Stomach (tissue), 9 donors: Measurements from ENCODE around the gene GNG7. TPM values are rescaled to one million over a fixed set of nuclear protein-coding genes. Genes with fewer than 3 reads are reported as not detected.
"Not testable (repeated sequence)": the region's sequence is repeated elsewhere in the genome, so short reads cannot be mapped to it uniquely, and the experiment has no call there.

ENCODE experiments used
- DNase-seq, 2 donors: peaks; one replicate each; pipeline versions ENCODE4 v3.0.0 to v3.0.0-alpha.2; 2013 to 2019
- H3K27ac ChIP-seq, 5 donors: fragments of 200-600 bp in 4 of 5; sonication (generic) in 4 of 5; one replicate each; pipeline ENCODE4 v1.5.1; 2013 to 2019; ENCODE audit warnings: mild to moderate bottlenecking in 1 of 5, moderate library complexity in 1 of 5
- H3K27me3 ChIP-seq, 3 donors: fragments of 200-600 bp; sonication (generic); one replicate each; pipeline ENCODE4 v1.5.1; 2017 to 2019; ENCODE audit warnings: mixed run types in 1 of 3
- H3K36me3 ChIP-seq, 4 donors: fragments of 200-600 bp; sonication (generic); 1 replicate in 3 of 4; 2 replicates in 1 of 4; pipeline ENCODE4 v1.5.1; 2016 to 2019
- H3K4me1 ChIP-seq, 4 donors: fragments of 200-600 bp; sonication (generic); one replicate each; pipeline ENCODE4 v1.5.1; 2016 to 2019
- H3K4me3 ChIP-seq, 4 donors: fragments of 200-600 bp; sonication (generic) in 3 of 4; one replicate each; pipeline ENCODE4 v1.5.1; 2016 to 2019; ENCODE audit warnings: mild to moderate bottlenecking in 1 of 4
- H3K9me3 ChIP-seq, 4 donors: fragments of 200-600 bp; sonication (generic); one replicate each; pipeline ENCODE4 v1.5.1; 2016 to 2019
- EP300 ChIP-seq: sonication (generic); formaldehyde crosslinking; IDR thresholded peaks from one replicate; pipeline ENCODE4 v1.6.1; 2017; ENCODE audit warnings: antibody characterized with exemption
- POLR2A ChIP-seq, 4 donors: fragments of 450-650 bp; IDR thresholded peaks; one replicate each; pipeline ENCODE4 v1.6.1; 2016; ENCODE audit warnings: antibody characterized with exemption in 4 of 4, control low read depth in 2 of 4, mild to moderate bottlenecking in 1 of 4, moderate library complexity in 1 of 4
- POLR2AphosphoS5 ChIP-seq, 3 donors: sonication (generic); formaldehyde crosslinking; IDR thresholded peaks; one replicate each; pipeline ENCODE4 v1.6.1; 2016; ENCODE audit warnings: antibody characterized with exemption in 3 of 3
- whole genome bisulfite sequencing, 5 donors: extraction: QIAGEN DNeasy Blood & Tissue Kit in 3 of 5; methylation state at CpG; one replicate each; pipeline versions ENCODE4 v1.1.5 to v1.1.7; 2013 to 2018; 5-methylcytosine and 5-hydroxymethylcytosine counted together
- intact Hi-C: fragments of 100-400 bp; cut with DNase I; formaldehyde crosslinking; loops from one replicate; pipeline ENCODE4 v1.15.1; 2023; ENCODE audit warnings: low total_unique reads
- polyA plus RNA-seq, 3 donors: library from polyadenylated mRNA; stranded (reverse); fragments of 200-250 nt; gene quantifications; one replicate each; pipeline ENCODE4 v1.2.3, GENCODE V29; 2013
- total RNA-seq, 5 donors: library from RNA; depleted of rRNA; stranded (reverse); fragments of >200 nt; gene quantifications; one replicate each; pipeline versions ENCODE4 v1.1.0 to v1.2.3, GENCODE V29; 2014 to 2016
- TF ChIP-seq, protein P1 (sequence below), 7 experiments: fragments of 450-650 bp in 4 of 7; fragments of 200-600 bp in 3 of 7; sonication (generic) in 3 of 7; IDR thresholded peaks; one replicate each; pipeline ENCODE4 v1.5.1; 2016 to 2019; ENCODE audit warnings: antibody characterized with exemption in 7 of 7, control low read depth in 2 of 7, mild to moderate bottlenecking in 1 of 7
- donor health status: healthy with polysubstance abuse.
- donor health status: Bipolar disorder and iron deficiency.
- donor health status: healthy.

Gene GNG7
- total and polyA plus RNA-seq, 8 donors: 0.58 to 15.1 (median 4.3) TPM

DNA sequence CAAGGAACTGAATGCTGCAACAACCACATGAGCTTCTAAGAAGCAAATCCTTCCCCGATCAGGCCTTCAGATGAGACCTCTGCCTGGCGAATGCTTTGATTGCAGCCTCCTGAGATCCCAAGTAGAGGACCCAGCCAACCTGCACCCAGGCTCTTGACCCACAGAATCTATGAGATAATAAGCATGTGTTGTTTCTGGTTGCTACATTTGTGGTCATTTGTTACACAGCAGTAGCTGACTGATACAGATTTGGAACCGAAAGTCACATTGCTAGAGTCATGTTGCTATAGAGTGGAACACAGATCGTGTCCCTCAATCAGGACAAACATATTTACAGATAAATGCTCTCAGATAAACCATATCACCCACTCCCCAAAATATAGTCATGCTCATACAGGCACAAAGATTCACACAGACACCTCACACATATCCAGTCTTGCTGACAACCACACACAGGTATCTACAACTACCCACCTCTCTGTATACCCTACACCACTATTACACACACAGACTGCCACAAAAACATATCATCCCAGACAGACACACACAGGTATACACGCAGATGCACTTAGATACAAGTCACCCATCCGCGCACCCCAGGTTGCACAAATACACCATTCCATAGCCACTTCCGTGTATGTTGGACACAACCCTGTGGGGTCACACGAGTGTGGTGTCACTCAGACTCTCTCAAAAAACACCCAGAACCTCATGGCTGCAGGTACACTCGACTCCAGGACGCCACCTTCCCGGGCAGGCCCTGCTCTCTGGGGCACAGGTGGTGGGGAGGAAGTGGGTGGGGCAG, 13.2 kb upstream of the GNG7 start:
- Histone ChIP-seq H3K27ac (no peak overlapping the region), H3K9me3 (peaks cover 6 to 13% (median 10%) of the 10 kb centered on the region in 4 donors), H3K4me3 (no peak overlapping the region), H3K36me3 (no peaks in the 10 kb centered on the region), H3K4me1 (peaks cover 10 to 13% (median 11%) of the 10 kb centered on the region in 4 donors), H3K27me3 (peaks cover 1 to 28% (median 15%) of the 10 kb centered on the region in 3 donors)
- WGBS, 5 donors: 92 to 94% (median 92%) methylated on average over 11 to 12 of the region's 12 CpGs
- DNase-seq: peak in 1 of 2 donors; percentile 1
- intact Hi-C loops: no loop called here
- TF ChIP-seq POLR2A (IDR thresholded peaks at IDR 0.05): no peak
- no peak for TF ChIP-seq EP300
- no peak for TF ChIP-seq POLR2AphosphoS5 (IDR thresholded peaks at IDR 0.05)
- TF ChIP-seq, protein P1, sequence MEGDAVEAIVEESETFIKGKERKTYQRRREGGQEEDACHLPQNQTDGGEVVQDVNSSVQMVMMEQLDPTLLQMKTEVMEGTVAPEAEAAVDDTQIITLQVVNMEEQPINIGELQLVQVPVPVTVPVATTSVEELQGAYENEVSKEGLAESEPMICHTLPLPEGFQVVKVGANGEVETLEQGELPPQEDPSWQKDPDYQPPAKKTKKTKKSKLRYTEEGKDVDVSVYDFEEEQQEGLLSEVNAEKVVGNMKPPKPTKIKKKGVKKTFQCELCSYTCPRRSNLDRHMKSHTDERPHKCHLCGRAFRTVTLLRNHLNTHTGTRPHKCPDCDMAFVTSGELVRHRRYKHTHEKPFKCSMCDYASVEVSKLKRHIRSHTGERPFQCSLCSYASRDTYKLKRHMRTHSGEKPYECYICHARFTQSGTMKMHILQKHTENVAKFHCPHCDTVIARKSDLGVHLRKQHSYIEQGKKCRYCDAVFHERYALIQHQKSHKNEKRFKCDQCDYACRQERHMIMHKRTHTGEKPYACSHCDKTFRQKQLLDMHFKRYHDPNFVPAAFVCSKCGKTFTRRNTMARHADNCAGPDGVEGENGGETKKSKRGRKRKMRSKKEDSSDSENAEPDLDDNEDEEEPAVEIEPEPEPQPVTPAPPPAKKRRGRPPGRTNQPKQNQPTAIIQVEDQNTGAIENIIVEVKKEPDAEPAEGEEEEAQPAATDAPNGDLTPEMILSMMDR (IDR thresholded peaks at IDR 0.05): no peak

DNA sequence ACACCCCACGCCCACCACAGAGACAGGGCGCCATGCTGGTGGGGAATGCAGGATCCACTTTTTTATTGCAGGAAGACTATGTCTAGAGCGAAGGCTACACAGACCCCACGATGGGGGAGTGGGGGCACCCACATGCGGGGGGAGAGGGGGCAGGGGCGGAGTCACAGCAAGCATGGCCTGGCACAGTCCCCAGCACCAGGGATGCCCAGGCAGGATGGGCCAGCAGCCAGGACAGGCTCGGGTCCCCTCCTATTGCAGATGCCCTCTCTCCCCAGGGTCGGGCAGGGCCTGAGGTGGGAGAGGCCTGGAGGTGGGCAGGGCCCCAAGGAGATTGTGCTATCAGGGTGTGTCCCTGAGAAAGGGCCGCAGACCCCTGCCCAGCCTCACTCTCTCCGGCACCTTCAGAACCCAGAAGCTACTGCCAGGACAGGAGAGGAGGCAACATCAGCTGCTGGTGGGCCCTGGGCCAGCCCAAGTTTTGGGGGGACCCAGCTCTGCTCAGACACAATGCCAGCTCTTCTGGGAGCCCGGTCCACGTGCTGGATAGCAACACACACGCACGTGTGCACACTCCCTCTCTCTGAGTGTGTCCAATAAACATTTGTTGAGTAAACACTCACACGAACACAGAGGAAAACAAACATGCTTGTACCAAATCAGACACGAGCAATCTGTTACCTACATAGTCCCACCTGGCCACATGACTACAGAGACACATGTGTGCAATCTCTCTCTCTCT, 12.2 kb upstream of the GNG7 start:
- Histone ChIP-seq H3K27me3 (peaks cover 0 to 19% (median 6%) of the 10 kb centered on the region in 3 donors), H3K36me3 (no peaks in the 10 kb centered on the region), H3K4me1 (peaks cover 0 to 4% (median 1%) of the 10 kb centered on the region in 4 donors), H3K4me3 (no peak overlapping the region), H3K27ac (no peak overlapping the region), H3K9me3 (peaks cover 6 to 13% (median 10%) of the 10 kb centered on the region in 4 donors)
- intact Hi-C loops: no loop called here
- TF ChIP-seq EP300: no peak
- no peak for TF ChIP-seq POLR2AphosphoS5 (IDR thresholded peaks at IDR 0.05)
- TF ChIP-seq, protein P1 (IDR thresholded peaks at IDR 0.05): no peak
- no peak for TF ChIP-seq POLR2A (IDR thresholded peaks at IDR 0.05)
- 66 to 79% (median 72%) methylated on average over 13 to 16 of the region's 16 CpGs for WGBS, 5 donors
- peak in 1 of 2 donors; percentile 1 for DNase-seq

DNA sequence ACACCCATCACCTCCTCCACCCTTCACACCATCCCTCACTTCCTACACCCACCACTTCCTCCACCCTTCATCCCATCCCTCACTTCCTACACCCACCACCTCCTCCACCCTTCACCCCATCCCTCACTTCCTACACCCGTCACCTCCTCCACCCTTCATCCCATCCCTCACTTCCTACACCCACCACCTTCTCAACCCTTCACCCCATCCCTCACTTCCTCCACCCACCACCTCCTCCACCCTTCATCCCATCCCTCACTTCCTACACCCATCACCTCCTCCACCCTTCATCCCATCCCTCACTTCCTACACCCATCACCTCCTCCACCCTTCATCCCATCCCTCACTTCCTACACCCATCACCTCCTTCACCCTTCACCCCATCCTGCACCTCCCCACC, 11.6 kb upstream of the GNG7 start:
- intact Hi-C loops, H3K36me3 ChIP-seq, H3K4me3 ChIP-seq, DNase-seq, H3K27ac ChIP-seq, H3K4me1 ChIP-seq: not testable (repeated sequence)
- Histone ChIP-seq H3K27me3 (peaks cover 0 to 13% (median 0%) of the 10 kb centered on the region in 3 donors), H3K9me3 (peaks cover 6 to 13% (median 10%) of the 10 kb centered on the region in 4 donors)
- 50 to 94% (median 67%) methylated on average over 1 of the region's 1 CpG for WGBS, 5 donors

DNA sequence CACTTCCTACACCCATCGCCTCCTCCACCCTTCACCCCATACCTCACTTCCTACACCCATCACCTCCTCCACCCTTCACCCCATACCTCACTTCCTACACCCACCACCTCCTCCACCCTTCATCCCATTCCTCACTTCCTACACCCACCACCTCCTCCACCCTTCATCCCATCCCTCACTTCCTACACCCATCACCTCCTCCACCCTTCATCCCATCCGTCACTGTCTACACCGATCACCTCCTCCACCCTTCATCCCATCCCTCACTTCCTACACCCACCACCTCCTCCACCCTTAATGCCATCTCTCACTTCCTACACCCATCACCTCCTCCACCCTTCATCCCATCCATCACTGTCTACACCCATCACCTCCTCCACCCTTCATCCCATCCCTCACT, 10.7 kb upstream of the GNG7 start:
- H3K36me3 ChIP-seq, H3K4me1 ChIP-seq, H3K27me3 ChIP-seq, intact Hi-C loops, H3K4me3 ChIP-seq, H3K27ac ChIP-seq, DNase-seq: not testable (repeated sequence)
- WGBS, 5 donors: 84 to 96% (median 91%) methylated on average over 3 of the region's 3 CpGs
- H3K9me3 ChIP-seq: peaks cover 6 to 13% (median 10%) of the 10 kb centered on the region in 4 donors

DNA sequence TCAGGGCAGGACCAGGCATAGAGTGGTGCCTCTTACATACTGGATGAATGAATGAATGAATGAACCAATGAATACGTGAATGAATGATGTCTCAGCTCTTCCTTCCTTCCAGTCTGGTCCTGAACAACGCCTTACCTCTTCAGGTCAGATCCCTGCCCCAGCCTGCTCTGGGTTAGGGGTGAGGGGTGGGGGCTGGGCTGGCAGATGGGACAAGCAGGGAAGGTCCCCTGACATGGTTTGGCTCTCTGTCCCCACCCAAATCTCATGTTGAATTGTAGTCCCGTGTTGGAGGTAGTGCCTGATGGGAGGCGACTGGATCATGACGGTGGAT, 9.3 kb upstream of the GNG7 start:
- H3K4me3 ChIP-seq: no peak overlapping the region
- no peaks in the 10 kb centered on the region for H3K4me1 ChIP-seq
- WGBS, 5 donors: 67 to 80% (median 71%) methylated on average over 4 to 5 of the region's 5 CpGs
- no peak for TF ChIP-seq POLR2A (IDR thresholded peaks at IDR 0.05)
- no peak for TF ChIP-seq EP300
- no peak for TF ChIP-seq POLR2AphosphoS5 (IDR thresholded peaks at IDR 0.05)
- TF ChIP-seq, protein P1 (IDR thresholded peaks at IDR 0.05): no peak
- no peak for DNase-seq
- intact Hi-C loops: no loop called here
- H3K9me3 ChIP-seq: peaks cover 6 to 13% (median 10%) of the 10 kb centered on the region in 4 donors
- no peaks in the 10 kb centered on the region for H3K36me3 ChIP-seq
- H3K27me3 ChIP-seq: peaks cover 0 to 7% (median 0%) of the 10 kb centered on the region in 3 donors
- H3K27ac ChIP-seq: no peak overlapping the region
